Measurements from ENCODE around the gene EPM2AIP1.
A peak's percentile ranks its signal among the peaks of the same experiment; 100 is the strongest.
"Not testable (repeated sequence)": the region's sequence is repeated elsewhere in the genome, so short reads cannot be mapped to it uniquely, and the experiment has no call there.

EPM2AIP1 gene

GRCh38 chr3:36956155-36956554 lies 36.8 kb downstream of the EPM2AIP1 start:
- H3K27ac ChIP-seq (ENCODE audit: insufficient read depth, low read depth, low read length, poor library complexity, severe bottlenecking): no peak overlapping the region
- H3K36me3 ChIP-seq (ENCODE audit: control insufficient read depth, insufficient read depth, low read length): no peaks in the 10 kb centered on the region
- no peak overlapping the region for H3K4me3 ChIP-seq (ENCODE audit: insufficient read depth, low read depth, low read length)
- H3K27me3 ChIP-seq (ENCODE audit: control insufficient read depth, insufficient read depth, low read length, poor library complexity, severe bottlenecking): no peaks in the 10 kb centered on the region
- 88 to 92% methylated on average over 3 of the region's 3 CpGs for WGBS, 2 experiments
- H3K9me3 ChIP-seq (ENCODE audit: control insufficient read depth, low read length): no peaks in the 10 kb centered on the region
- H3K4me1 ChIP-seq (ENCODE audit: control insufficient read depth, insufficient read depth, low read length): no peaks in the 10 kb centered on the region

- Histone ChIP-seq H3K27ac (ENCODE audit: insufficient read depth, low read depth, low read length, poor library complexity, severe bottlenecking) (no peak overlapping the region), H3K4me3 (ENCODE audit: insufficient read depth, low read depth, low read length) (no peak overlapping the region), H3K36me3 (ENCODE audit: control insufficient read depth, insufficient read depth, low read length) (no peaks in the 10 kb centered on the region), H3K9me3 (ENCODE audit: control insufficient read depth, low read length) (no peaks in the 10 kb centered on the region), H3K27me3 (ENCODE audit: control insufficient read depth, insufficient read depth, low read length, poor library complexity, severe bottlenecking) (no peaks in the 10 kb centered on the region), H3K4me1 (ENCODE audit: control insufficient read depth, insufficient read depth, low read length) (no peaks in the 10 kb centered on the region)
Observed at GRCh38 chr3:36954452-36955134, 38.3 kb downstream of the EPM2AIP1 start.

- H3K27me3 ChIP-seq (ENCODE audit: control insufficient read depth, insufficient read depth, low read length, poor library complexity, severe bottlenecking): peaks cover 32% of the 10 kb centered on the region
- H3K4me3 ChIP-seq (ENCODE audit: insufficient read depth, low read depth, low read length); H3K9me3 ChIP-seq (ENCODE audit: control insufficient read depth, low read length); H3K4me1 ChIP-seq (ENCODE audit: control insufficient read depth, insufficient read depth, low read length); H3K27ac ChIP-seq (ENCODE audit: insufficient read depth, low read depth, low read length, poor library complexity, severe bottlenecking); H3K36me3 ChIP-seq (ENCODE audit: control insufficient read depth, insufficient read depth, low read length): not testable (repeated sequence)
- WGBS, 2 experiments: 93 to 96% methylated on average over 5 of the region's 5 CpGs
Observed at GRCh38 chr3:36947814-36948213, 45.1 kb downstream of the EPM2AIP1 start.

- peak overlapping the region; percentile 54 for H3K4me3 ChIP-seq (ENCODE audit: insufficient read depth, low read depth, low read length)
- H3K9me3 ChIP-seq (ENCODE audit: control insufficient read depth, low read length): no peaks in the 10 kb centered on the region
- WGBS, 2 experiments: 87 to 89% methylated on average over 28 of the region's 28 CpGs
Observed at GRCh38 chr3:36945333-36945980, 47.5 kb downstream of the EPM2AIP1 start.

GRCh38 chr3:36944641-36945270 lies 48.2 kb downstream of the EPM2AIP1 start, which contains the start of gene TRANK1:
TRANK1 (minus strand) TSS chr3:36945054; CDS start chr3:36944809, 245 bp downstream.
- Histone ChIP-seq H3K27ac (ENCODE audit: insufficient read depth, low read depth, low read length, poor library complexity, severe bottlenecking) (no peak within 1 kb of the TSS), H3K36me3 (ENCODE audit: control insufficient read depth, insufficient read depth, low read length) (no peaks in the 10 kb centered on the region), H3K4me3 (ENCODE audit: insufficient read depth, low read depth, low read length) (peak within 1 kb of the TSS; percentile 54), H3K9me3 (ENCODE audit: control insufficient read depth, low read length) (no peaks in the 10 kb centered on the region), H3K27me3 (ENCODE audit: control insufficient read depth, insufficient read depth, low read length, poor library complexity, severe bottlenecking) (peaks cover 33% of the 10 kb centered on the region), H3K4me1 (ENCODE audit: control insufficient read depth, insufficient read depth, low read length) (peaks cover 5% of the 10 kb centered on the region)
- WGBS, 2 experiments: 5 to 6% methylated on average over 68 of the region's 68 CpGs

More at GRCh38 chr3:36945333-36945980, 47.5 kb downstream of the EPM2AIP1 start:
- no peaks in the 10 kb centered on the region for H3K36me3 ChIP-seq (ENCODE audit: control insufficient read depth, insufficient read depth, low read length)
- no peak overlapping the region for H3K27ac ChIP-seq (ENCODE audit: insufficient read depth, low read depth, low read length, poor library complexity, severe bottlenecking)
- peaks cover 33% of the 10 kb centered on the region for H3K27me3 ChIP-seq (ENCODE audit: control insufficient read depth, insufficient read depth, low read length, poor library complexity, severe bottlenecking)
- H3K4me1 ChIP-seq (ENCODE audit: control insufficient read depth, insufficient read depth, low read length): peaks cover 5% of the 10 kb centered on the region

GRCh38 chr3:36944012-36944640 lies 48.8 kb downstream of the EPM2AIP1 start:
- peak overlapping the region; percentile 54 for H3K4me3 ChIP-seq (ENCODE audit: insufficient read depth, low read depth, low read length)
- H3K27me3 ChIP-seq (ENCODE audit: control insufficient read depth, insufficient read depth, low read length, poor library complexity, severe bottlenecking): peaks cover 33% of the 10 kb centered on the region
- H3K27ac ChIP-seq (ENCODE audit: insufficient read depth, low read depth, low read length, poor library complexity, severe bottlenecking): no peak overlapping the region
- no peaks in the 10 kb centered on the region for H3K36me3 ChIP-seq (ENCODE audit: control insufficient read depth, insufficient read depth, low read length)
- WGBS, 2 experiments: 1% methylated on average over 56 of the region's 56 CpGs
- no peaks in the 10 kb centered on the region for H3K9me3 ChIP-seq (ENCODE audit: control insufficient read depth, low read length)
- peaks cover 5% of the 10 kb centered on the region for H3K4me1 ChIP-seq (ENCODE audit: control insufficient read depth, insufficient read depth, low read length)

GRCh38 chr3:36943601-36944000 lies 49.3 kb downstream of the EPM2AIP1 start:
- Histone ChIP-seq H3K4me1 (ENCODE audit: control insufficient read depth, insufficient read depth, low read length) (peaks cover 5% of the 10 kb centered on the region), H3K27me3 (ENCODE audit: control insufficient read depth, insufficient read depth, low read length, poor library complexity, severe bottlenecking) (peaks cover 33% of the 10 kb centered on the region), H3K36me3 (ENCODE audit: control insufficient read depth, insufficient read depth, low read length) (no peaks in the 10 kb centered on the region), H3K27ac (ENCODE audit: insufficient read depth, low read depth, low read length, poor library complexity, severe bottlenecking) (no peak overlapping the region), H3K4me3 (ENCODE audit: insufficient read depth, low read depth, low read length) (peak overlapping the region; percentile 54), H3K9me3 (ENCODE audit: control insufficient read depth, low read length) (no peaks in the 10 kb centered on the region)
- WGBS, 2 experiments: 24 to 31% methylated on average over 10 of the region's 10 CpGs

GRCh38 chr3:36942638-36943248 lies 50.2 kb downstream of the EPM2AIP1 start:
- H3K27ac ChIP-seq (ENCODE audit: insufficient read depth, low read depth, low read length, poor library complexity, severe bottlenecking): no peak overlapping the region
- no peaks in the 10 kb centered on the region for H3K36me3 ChIP-seq (ENCODE audit: control insufficient read depth, insufficient read depth, low read length)
- no peaks in the 10 kb centered on the region for H3K9me3 ChIP-seq (ENCODE audit: control insufficient read depth, low read length)
- peaks cover 33% of the 10 kb centered on the region for H3K27me3 ChIP-seq (ENCODE audit: control insufficient read depth, insufficient read depth, low read length, poor library complexity, severe bottlenecking)
- H3K4me3 ChIP-seq (ENCODE audit: insufficient read depth, low read depth, low read length): no peak overlapping the region
- peaks cover 5% of the 10 kb centered on the region for H3K4me1 ChIP-seq (ENCODE audit: control insufficient read depth, insufficient read depth, low read length)
- 94% methylated on average over 20 to 21 of the region's 21 CpGs for WGBS, 2 experiments

GRCh38 chr3:36941658-36942057 lies 51.3 kb downstream of the EPM2AIP1 start:
- 86 to 95% methylated on average over 3 of the region's 3 CpGs for WGBS, 2 experiments
- no peak overlapping the region for H3K27ac ChIP-seq (ENCODE audit: insufficient read depth, low read depth, low read length, poor library complexity, severe bottlenecking)
- peaks cover 33% of the 10 kb centered on the region for H3K27me3 ChIP-seq (ENCODE audit: control insufficient read depth, insufficient read depth, low read length, poor library complexity, severe bottlenecking)
- no peaks in the 10 kb centered on the region for H3K9me3 ChIP-seq (ENCODE audit: control insufficient read depth, low read length)
- H3K4me1 ChIP-seq (ENCODE audit: control insufficient read depth, insufficient read depth, low read length): peaks cover 5% of the 10 kb centered on the region
- H3K4me3 ChIP-seq (ENCODE audit: insufficient read depth, low read depth, low read length): no peak overlapping the region
- H3K36me3 ChIP-seq (ENCODE audit: control insufficient read depth, insufficient read depth, low read length): no peaks in the 10 kb centered on the region

Measured in ectodermal cell (in vitro differentiated cells).